Osteoblast (primary cell): ENCODE measurements around the gene DHX8. TPM values are rescaled to one million over a fixed set of nuclear protein-coding genes. Genes with fewer than 3 reads are reported as not detected.
A peak's percentile ranks its signal among the peaks of the same experiment; 100 is the strongest.

Experiments used
- DNase-seq: peaks from one replicate; pipeline ENCODE4 v3.0.0; 2011; ENCODE audit warnings: low spot score, mixed read lengths; ENCODE audit not compliant: insufficient read length; ENCODE audit errors: missing footprints
- H2AFZ ChIP-seq: 2 replicates; pipeline ENCODE4 v1.6.0; 2011; ENCODE audit warnings: mild to moderate bottlenecking, low read length
- H3K27ac ChIP-seq: 2 replicates; pipeline ENCODE4 v1.5.1; 2011; ENCODE audit warnings: mild to moderate bottlenecking, low read depth, low read length, moderate library complexity
- H3K27me3 ChIP-seq: 2 replicates; pipeline ENCODE4 v1.6.0; 2012; ENCODE audit warnings: mild to moderate bottlenecking, control low read depth, inconsistent platforms, low read length, moderate library complexity; ENCODE audit not compliant: insufficient read depth
- H3K36me3 ChIP-seq: 2 replicates; pipeline ENCODE4 v1.5.1; 2011; ENCODE audit warnings: mild to moderate bottlenecking, low read length, control low read depth, moderate library complexity; ENCODE audit not compliant: insufficient read depth
- H3K4me1 ChIP-seq: 2 replicates; pipeline ENCODE4 v1.5.1; 2011; ENCODE audit warnings: mild to moderate bottlenecking, low read length, control low read depth, moderate library complexity; ENCODE audit not compliant: insufficient read depth
- H3K4me2 ChIP-seq: 2 replicates; pipeline ENCODE4 v1.6.0; 2011; ENCODE audit warnings: mild to moderate bottlenecking, low read length; ENCODE audit not compliant: insufficient read depth
- H3K4me3 ChIP-seq: fragments of 200-600 bp; sonication (generic); 3 replicates; pipeline ENCODE4 v1.5.1; 2012; ENCODE audit warnings: mild to moderate bottlenecking, low read length, inconsistent platforms; ENCODE audit not compliant: insufficient read depth
- H3K79me2 ChIP-seq: 2 replicates; pipeline ENCODE4 v1.6.0; 2012; ENCODE audit warnings: mild to moderate bottlenecking, low read length, control low read depth, inconsistent platforms; ENCODE audit not compliant: insufficient read depth
- H3K9me3 ChIP-seq: 2 replicates; pipeline ENCODE4 v1.5.1; 2011; ENCODE audit warnings: low read depth, low read length, control low read depth
- H4K20me1 ChIP-seq: 2 replicates; pipeline ENCODE4 v1.6.0; 2012; ENCODE audit warnings: mild to moderate bottlenecking, low read length, control low read depth; ENCODE audit not compliant: insufficient read depth
- total RNA-seq: library from RNA; depleted of rRNA; stranded (reverse); fragments of >200 nt; gene quantifications from 2 replicates; pipeline ENCODE4 v1.2.3, GENCODE V29; 2012
- TF ChIP-seq, protein P1 (sequence below): IDR thresholded peaks from 2 replicates; pipeline ENCODE4 v1.5.1; 2011; ENCODE audit warnings: mild to moderate bottlenecking, low read depth, low read length, moderate library complexity; ENCODE audit errors: extremely low read depth

Gene DHX8
- total RNA-seq, 1 donor, result 42.3 TPM

DNA sequence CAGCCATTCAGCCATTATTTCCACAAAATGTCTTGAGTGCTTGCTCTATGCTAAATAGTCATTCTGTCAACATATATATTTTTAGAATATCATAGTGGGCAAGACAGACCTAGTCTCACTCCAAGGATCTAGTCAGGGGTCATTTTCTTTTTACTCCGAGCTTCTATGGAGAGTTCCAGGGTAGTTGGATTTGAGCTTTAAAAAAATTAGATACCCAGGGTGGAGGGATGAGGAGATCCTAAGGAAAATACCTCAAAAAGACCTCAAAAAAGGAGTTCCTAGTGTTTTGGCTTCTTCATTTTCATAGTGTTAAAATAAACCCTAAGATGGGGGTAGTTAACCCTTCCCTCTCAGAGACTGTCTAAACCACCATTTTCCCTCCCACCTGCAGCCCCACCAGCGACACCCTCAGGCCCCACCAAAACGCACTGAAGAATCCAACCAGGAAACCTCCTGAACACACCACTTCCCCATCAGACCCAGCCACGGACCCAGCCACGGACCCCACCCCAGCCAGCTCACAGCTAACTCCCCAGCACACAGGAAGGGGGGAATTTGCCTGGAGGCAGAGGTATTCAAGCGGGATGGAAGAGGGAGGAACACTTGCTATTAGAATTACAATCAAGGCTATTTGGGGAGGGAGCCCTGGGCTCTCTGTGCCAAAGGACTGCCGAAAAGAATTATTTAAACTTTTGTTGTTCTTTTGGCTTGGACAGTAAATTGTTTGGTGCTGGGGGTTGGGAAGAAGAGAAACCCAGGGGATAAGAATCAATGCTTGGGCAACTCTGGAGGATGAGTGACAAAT is 60.2 kb downstream of the DHX8 start:
- no peak overlapping the region for H3K4me3 ChIP-seq
- H3K79me2 ChIP-seq, result no peaks in the 10 kb centered on the region
- no peaks in the 10 kb centered on the region for H3K36me3 ChIP-seq
- no peak overlapping the region for H3K27ac ChIP-seq
- no peaks in the 10 kb centered on the region for H4K20me1 ChIP-seq
- H3K4me2 ChIP-seq, result peak overlapping the region; percentile 91
- no peak for DNase-seq
- TF ChIP-seq, protein P1, sequence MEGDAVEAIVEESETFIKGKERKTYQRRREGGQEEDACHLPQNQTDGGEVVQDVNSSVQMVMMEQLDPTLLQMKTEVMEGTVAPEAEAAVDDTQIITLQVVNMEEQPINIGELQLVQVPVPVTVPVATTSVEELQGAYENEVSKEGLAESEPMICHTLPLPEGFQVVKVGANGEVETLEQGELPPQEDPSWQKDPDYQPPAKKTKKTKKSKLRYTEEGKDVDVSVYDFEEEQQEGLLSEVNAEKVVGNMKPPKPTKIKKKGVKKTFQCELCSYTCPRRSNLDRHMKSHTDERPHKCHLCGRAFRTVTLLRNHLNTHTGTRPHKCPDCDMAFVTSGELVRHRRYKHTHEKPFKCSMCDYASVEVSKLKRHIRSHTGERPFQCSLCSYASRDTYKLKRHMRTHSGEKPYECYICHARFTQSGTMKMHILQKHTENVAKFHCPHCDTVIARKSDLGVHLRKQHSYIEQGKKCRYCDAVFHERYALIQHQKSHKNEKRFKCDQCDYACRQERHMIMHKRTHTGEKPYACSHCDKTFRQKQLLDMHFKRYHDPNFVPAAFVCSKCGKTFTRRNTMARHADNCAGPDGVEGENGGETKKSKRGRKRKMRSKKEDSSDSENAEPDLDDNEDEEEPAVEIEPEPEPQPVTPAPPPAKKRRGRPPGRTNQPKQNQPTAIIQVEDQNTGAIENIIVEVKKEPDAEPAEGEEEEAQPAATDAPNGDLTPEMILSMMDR, result no peak
- no peak overlapping the region for H2AFZ ChIP-seq
- H3K27me3 ChIP-seq, result no peaks in the 10 kb centered on the region
- peaks cover 31% of the 10 kb centered on the region for H3K4me1 ChIP-seq
- H3K9me3 ChIP-seq, result no peaks in the 10 kb centered on the region

DNA sequence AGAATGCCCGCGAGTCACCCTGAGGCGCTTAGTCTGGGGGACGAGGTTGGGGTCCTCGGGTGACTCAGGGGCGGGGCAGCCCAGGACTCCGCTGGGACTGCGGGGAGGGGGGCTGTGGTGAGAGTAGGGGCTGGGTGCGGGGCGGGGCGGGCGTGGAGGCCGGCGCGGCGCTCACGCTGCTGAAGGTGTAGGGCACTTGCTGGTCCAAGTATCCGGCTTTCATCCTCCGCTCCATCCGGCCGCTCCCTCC is 61.5 kb downstream of the DHX8 start:
- H3K4me2 ChIP-seq, result peak overlapping the region; percentile 91
- H2AFZ ChIP-seq, result no peak overlapping the region
- TF ChIP-seq, protein P1, result no peak
- no peak overlapping the region for H3K27ac ChIP-seq
- no peaks in the 10 kb centered on the region for H3K27me3 ChIP-seq
- no peaks in the 10 kb centered on the region for H4K20me1 ChIP-seq
- H3K9me3 ChIP-seq, result no peaks in the 10 kb centered on the region
- no peaks in the 10 kb centered on the region for H3K79me2 ChIP-seq
- DNase-seq, result peak; percentile 81
- peaks cover 31% of the 10 kb centered on the region for H3K4me1 ChIP-seq
- no peaks in the 10 kb centered on the region for H3K36me3 ChIP-seq
- peak overlapping the region; percentile 73 for H3K4me3 ChIP-seq

DNA sequence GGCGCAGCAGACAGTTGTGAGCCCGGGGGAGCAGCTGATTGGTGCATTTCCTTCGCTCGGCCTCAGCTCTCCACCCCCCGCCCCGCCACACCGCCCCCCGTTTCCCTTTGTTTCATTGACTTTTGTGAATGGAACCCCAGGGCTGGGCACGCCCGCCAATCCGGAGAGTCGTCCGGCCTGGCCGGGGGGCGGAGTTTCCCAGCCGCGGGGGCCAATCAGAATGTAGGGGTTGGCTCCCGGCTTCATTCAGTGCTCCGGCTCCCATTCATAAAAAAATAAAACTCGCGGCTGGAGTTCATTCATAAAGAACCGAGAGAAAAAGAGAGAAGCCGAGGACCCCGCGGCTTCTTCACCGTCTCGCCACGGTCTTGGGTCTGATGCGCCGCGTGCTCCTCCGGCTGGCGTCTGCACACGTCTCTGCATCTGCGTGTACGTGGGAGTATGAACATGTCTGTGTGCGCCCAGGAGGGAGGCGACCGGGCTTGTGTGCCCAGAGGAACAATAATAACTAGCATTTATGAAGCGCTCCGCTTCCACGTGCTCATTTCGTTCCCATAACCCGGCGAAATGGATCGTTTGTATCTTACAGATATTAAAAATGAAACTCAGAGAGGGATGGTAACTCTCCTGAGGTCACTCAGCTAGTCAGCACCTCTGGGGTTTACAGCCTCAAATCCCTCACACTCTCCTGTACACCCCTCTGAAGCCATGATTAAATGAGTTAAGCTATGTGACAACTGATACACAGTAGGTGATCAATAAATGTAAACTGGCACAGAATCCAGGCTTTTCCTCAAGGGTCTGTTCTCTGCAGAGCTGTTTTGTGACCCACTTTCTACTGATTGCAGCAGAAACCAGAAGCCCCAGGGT is 62.8 kb downstream of the DHX8 start, which contains the start of gene ETV4:
TSS of gene ETV4 (minus strand) at position 22 of the 870 bp plus-strand sequence. CDS start 723 bp downstream, outside the sequence.
- Histone ChIP-seq H2AFZ (peak within 1 kb of the TSS; percentile 91), H3K9me3 (no peaks in the 10 kb centered on the region), H3K4me3 (peak within 1 kb of the TSS; percentile 73), H3K4me1 (peaks cover 27% of the 10 kb centered on the region), H3K4me2 (peak within 1 kb of the TSS; percentile 91), H3K27ac (no peak within 1 kb of the TSS), H3K36me3 (no peaks in the 10 kb centered on the region), H4K20me1 (no peaks in the 10 kb centered on the region), H3K79me2 (no peaks in the 10 kb centered on the region), H3K27me3 (no peaks in the 10 kb centered on the region)
- peak; percentile 100 for DNase-seq
- TF ChIP-seq, protein P1, result no peak

DNA sequence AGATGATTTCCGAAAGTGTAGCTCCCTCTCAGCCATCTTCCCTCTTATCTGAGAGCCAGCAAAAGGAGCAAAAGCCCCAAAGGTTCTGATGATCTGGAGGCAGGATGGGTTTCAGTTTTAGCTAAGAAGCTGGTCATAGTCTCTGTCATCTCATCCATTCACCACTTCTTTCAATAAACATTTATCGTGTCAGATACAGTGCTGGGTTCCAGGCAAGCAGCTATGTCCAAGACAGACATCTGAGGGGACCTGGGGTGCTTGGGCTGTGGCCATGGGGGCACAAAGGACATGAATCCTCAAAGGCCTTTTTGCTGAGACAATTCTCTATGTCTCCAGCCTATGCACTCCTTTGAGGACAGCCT is 63.4 kb downstream of the DHX8 start:
- no peak overlapping the region for H3K4me3 ChIP-seq
- no peak overlapping the region for H2AFZ ChIP-seq
- no peak overlapping the region for H3K4me2 ChIP-seq
- TF ChIP-seq, protein P1, result no peak
- H3K4me1 ChIP-seq, result peaks cover 27% of the 10 kb centered on the region
- no peak for DNase-seq
- H3K27me3 ChIP-seq, result no peaks in the 10 kb centered on the region
- no peaks in the 10 kb centered on the region for H4K20me1 ChIP-seq
- no peak overlapping the region for H3K27ac ChIP-seq
- no peaks in the 10 kb centered on the region for H3K79me2 ChIP-seq
- no peaks in the 10 kb centered on the region for H3K36me3 ChIP-seq
- H3K9me3 ChIP-seq, result no peaks in the 10 kb centered on the region
